PC-3 (cell line): ENCODE data around the gene DSTN.

Source experiments
- EZH2 ChIP-seq: fragments of 300-600 bp; sonication (generic); IDR thresholded peaks from one replicate; pipeline ENCODE4 v1.6.1; 2017; ENCODE audit warnings: antibody characterized with exemption, mild to moderate bottlenecking, low read length; ENCODE audit not compliant: unreplicated experiment
- EZH2phosphoT487 ChIP-seq: fragments of 300-600 bp; sonication (generic); IDR thresholded peaks from 2 replicates; pipeline ENCODE4 v1.6.1; 2018; ENCODE audit warnings: mild to moderate bottlenecking, antibody characterized with exemption, low read length, borderline replicate concordance
- TF ChIP-seq, protein P1 (sequence below): fragments of 300-600 bp; sonication (generic); conservative IDR thresholded peaks from 2 replicates; pipeline ENCODE4 v1.5.1; 2017; ENCODE audit warnings: antibody characterized with exemption, low read depth, mild to moderate bottlenecking, low read length

DNA sequence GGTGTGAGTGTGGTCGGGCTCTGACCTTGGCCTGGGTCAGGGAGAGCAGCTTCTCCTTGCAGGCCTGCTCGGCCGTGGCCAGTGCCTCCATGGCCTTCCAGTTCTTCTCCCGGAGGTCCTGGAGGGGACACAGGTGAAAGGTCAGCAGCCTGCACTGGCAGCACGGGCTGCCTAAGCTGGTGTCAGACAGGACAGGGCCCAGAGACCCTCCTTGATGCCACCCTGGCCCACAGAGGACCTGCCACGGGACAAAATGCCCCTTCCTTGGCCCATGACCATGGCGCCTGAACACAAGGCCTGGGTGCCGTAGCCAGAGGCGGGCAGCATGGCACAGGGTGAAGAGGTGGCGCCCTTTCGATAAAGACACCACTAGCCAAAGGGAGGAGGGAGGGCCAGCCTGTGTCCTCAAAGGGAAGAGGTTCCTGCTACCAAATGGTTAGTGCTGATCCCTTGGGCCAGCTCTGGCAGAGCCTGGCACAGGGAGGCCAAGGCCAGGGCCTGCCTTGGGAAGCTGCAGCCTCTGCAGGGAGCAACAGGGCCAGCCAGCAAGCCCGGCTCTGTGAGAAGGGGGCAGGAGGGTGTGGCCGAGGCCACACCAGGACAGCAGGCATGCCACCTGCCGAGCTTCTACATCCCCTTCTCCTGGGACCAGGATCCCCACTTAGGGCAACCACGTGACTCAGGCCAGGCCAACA is 54.8 kb downstream of the DSTN start:
- TF ChIP-seq, protein P1, sequence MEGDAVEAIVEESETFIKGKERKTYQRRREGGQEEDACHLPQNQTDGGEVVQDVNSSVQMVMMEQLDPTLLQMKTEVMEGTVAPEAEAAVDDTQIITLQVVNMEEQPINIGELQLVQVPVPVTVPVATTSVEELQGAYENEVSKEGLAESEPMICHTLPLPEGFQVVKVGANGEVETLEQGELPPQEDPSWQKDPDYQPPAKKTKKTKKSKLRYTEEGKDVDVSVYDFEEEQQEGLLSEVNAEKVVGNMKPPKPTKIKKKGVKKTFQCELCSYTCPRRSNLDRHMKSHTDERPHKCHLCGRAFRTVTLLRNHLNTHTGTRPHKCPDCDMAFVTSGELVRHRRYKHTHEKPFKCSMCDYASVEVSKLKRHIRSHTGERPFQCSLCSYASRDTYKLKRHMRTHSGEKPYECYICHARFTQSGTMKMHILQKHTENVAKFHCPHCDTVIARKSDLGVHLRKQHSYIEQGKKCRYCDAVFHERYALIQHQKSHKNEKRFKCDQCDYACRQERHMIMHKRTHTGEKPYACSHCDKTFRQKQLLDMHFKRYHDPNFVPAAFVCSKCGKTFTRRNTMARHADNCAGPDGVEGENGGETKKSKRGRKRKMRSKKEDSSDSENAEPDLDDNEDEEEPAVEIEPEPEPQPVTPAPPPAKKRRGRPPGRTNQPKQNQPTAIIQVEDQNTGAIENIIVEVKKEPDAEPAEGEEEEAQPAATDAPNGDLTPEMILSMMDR: no peak
- TF ChIP-seq EZH2 (no peak), EZH2phosphoT487 (no peak)
